ENCODE data around the gene GNAI2.
"Not testable (repeated sequence)": the region's sequence is repeated elsewhere in the genome, so short reads cannot be mapped to it uniquely, and the experiment has no call there.

Gene GNAI2

GRCh38 chr3:50284121-50284520 is 48.1 kb downstream of the GNAI2 start:
- DNase-seq = not testable (repeated sequence)

- DNase-seq = no peak
Measured at GRCh38 chr3:50286322-50287227, 50.6 kb downstream of the GNAI2 start.

- DNase-seq = no peak
Measured at GRCh38 chr3:50287262-50287661, 51.3 kb downstream of the GNAI2 start.

GRCh38 chr3:50288387-50289007 is 52.5 kb downstream of the GNAI2 start:
- no peak for DNase-seq

- DNase-seq = no peak
Measured at GRCh38 chr3:50289130-50289529, 53.1 kb downstream of the GNAI2 start.

GRCh38 chr3:50290161-50290641 is 54.2 kb downstream of the GNAI2 start:
- no peak for DNase-seq

- DNase-seq = peak; percentile 97
Measured at GRCh38 chr3:50292159-50293078, 56.4 kb downstream of the GNAI2 start, which contains the start of gene IFRD2. Gene IFRD2 (minus strand): TSS chr3:50292429. CDS start chr3:50292274, 155 bp downstream.

- DNase-seq = no peak
Measured at GRCh38 chr3:50293079-50293801, 57.2 kb downstream of the GNAI2 start.

GRCh38 chr3:50294089-50294488 is 58.1 kb downstream of the GNAI2 start:
- DNase-seq = no peak

- no peak for DNase-seq
Measured at GRCh38 chr3:50294492-50295403, 58.7 kb downstream of the GNAI2 start.

GRCh38 chr3:50295553-50296431 is 59.8 kb downstream of the GNAI2 start:
- no peak for DNase-seq

GRCh38 chr3:50296721-50297383 is 60.8 kb downstream of the GNAI2 start:
- DNase-seq = no peak

- DNase-seq = peak; percentile 58
Measured at GRCh38 chr3:50297384-50297775, 61.4 kb downstream of the GNAI2 start.

GRCh38 chr3:50297896-50298725 is 62.1 kb downstream of the GNAI2 start:
- peak; percentile 53 for DNase-seq

- DNase-seq = peak; percentile 99
Measured at GRCh38 chr3:50298836-50299637, 63.0 kb downstream of the GNAI2 start, which contains the start of the genes HYAL3 and NAA80. Gene HYAL3 (minus strand): TSS chr3:50299405. CDS start chr3:50295602, 3,803 bp downstream. Gene NAA80 (minus strand): TSS chr3:50299405. CDS start chr3:50297463, 1,942 bp downstream.

- no peak for DNase-seq
Measured at GRCh38 chr3:50299638-50299928, 63.6 kb downstream of the GNAI2 start.

GRCh38 chr3:50299929-50300680 is 64.1 kb downstream of the GNAI2 start:
- peak; percentile 70 for DNase-seq

All from hematopoietic multipotent progenitor cell treated with erythropoietin and hydrocortisone succinate and interleukin-3 and kit ligand, for 8 days (in vitro differentiated cells).